ENCODE data around the gene FGF1. TPM values are rescaled to one million over a fixed set of nuclear protein-coding genes. Genes with fewer than 3 reads are reported as not detected.

Gene FGF1
- total and polyA plus RNA-seq, 2 of the 4 experiments (the other 2 are of a cell fraction): 7.6 to 7.7 TPM

DNA sequence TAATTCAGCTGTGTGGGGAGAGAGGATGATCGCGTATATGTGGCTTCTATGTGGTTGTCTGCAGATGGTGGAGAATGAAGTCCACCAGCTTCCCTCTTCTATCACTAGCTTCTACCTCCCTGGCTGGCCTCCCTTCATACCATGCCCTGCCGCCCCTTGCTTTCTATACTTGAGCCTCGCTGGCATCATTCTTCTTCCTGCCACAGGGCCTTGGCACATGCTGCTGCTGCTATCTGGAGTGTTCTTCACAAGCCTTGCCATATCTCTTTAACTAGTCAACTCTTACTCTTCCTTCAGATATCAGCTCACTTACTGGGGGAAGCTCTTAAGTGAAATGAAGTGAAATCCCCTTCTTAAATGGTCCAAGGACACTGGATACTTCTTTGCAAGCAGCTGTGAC lies 100.4 kb downstream of the FGF1 start:
- Histone ChIP-seq H3K14ac (replicated peaks; ENCODE audit: low read depth, low read length) (no peak overlapping the region), H3K4me1 (ENCODE audit: control insufficient read depth, insufficient read depth, low read length) (no peaks in the 10 kb centered on the region), H4K91ac (ENCODE audit: insufficient read depth, low read depth, low read length) (no peak overlapping the region), H3K4me3 (ENCODE audit: insufficient read depth, low read depth, low read length) (no peak overlapping the region), H3K56ac (ENCODE audit: extremely low read depth, insufficient read depth, low read length) (no peak overlapping the region), H2BK20ac (ENCODE audit: low read depth, low read length) (no peak overlapping the region), H3K27ac (ENCODE audit: insufficient read depth, low read length) (no peak overlapping the region), H3K36me3 (ENCODE audit: control insufficient read depth, insufficient read depth, low read length) (no peaks in the 10 kb centered on the region), H2BK15ac (ENCODE audit: low read depth, low read length) (no peak overlapping the region), H3K4ac (ENCODE audit: low read depth, low read length) (no peak overlapping the region), H2BK5ac (ENCODE audit: low read depth, low read length, poor library complexity, severe bottlenecking) (no peak overlapping the region), H3K23ac (ENCODE audit: low read depth, low read length) (no peak overlapping the region), H3K9me1 (ENCODE audit: insufficient read depth, low read length) (no peaks in the 10 kb centered on the region), H2BK120ac (ENCODE audit: low read depth, low read length) (no peak overlapping the region), H4K20me1 (ENCODE audit: insufficient read depth, low read length) (no peaks in the 10 kb centered on the region), H3K18ac (ENCODE audit: low read depth, low read length) (no peak overlapping the region), H4K8ac (ENCODE audit: low read depth in 2 of 2, low read length in 2 of 2) (no peak overlapping the region), H2AK9ac (replicated peaks; ENCODE audit: low read depth, low read length, poor library complexity) (no peak overlapping the region), H3K4me2 (ENCODE audit: low read depth, low read length) (no peak overlapping the region), H3K27me3 (ENCODE audit: control insufficient read depth, insufficient read depth, low read length) (no peaks in the 10 kb centered on the region), H2AFZ (replicated peaks; ENCODE audit: low read length, poor library complexity) (no peak overlapping the region), H3K9ac (ENCODE audit: low read depth, low read length) (no peak overlapping the region), H3K79me1 (ENCODE audit: low read depth in 1 of 2, low read length in 2 of 2) (no peaks in the 10 kb centered on the region), H3K9me3 (ENCODE audit: control insufficient read depth, insufficient read depth, low read length) (no peaks in the 10 kb centered on the region), H4K5ac (ENCODE audit: low read depth, low read length) (no peak overlapping the region), H2AK5ac (ENCODE audit: low read depth, low read length) (no peak overlapping the region)
- ATAC-seq (ENCODE audit: low read depth) (no peak), DNase-seq (no peak)
- in situ Hi-C loops (cut with MboI; ENCODE audit: low sequenced_read_pairs) (no loop called here), dilution Hi-C loops (cut with HindIII; ENCODE audit: low sequenced_read_pairs, unreplicated experiment) (no loop called here), intact Hi-C loops (cut with micrococcal nuclease) (no loop called here)
- TF ChIP-seq POLR2A (IDR thresholded peaks at IDR 0.05; ENCODE audit: low read depth, low read length) (no peak), RCOR1 (IDR thresholded peaks at IDR 0.05; ENCODE audit: insufficient replicate concordance, low read length) (no peak), NFE2L2 (IDR thresholded peaks at IDR 0.05; ENCODE audit: low read depth, low read length) (no peak), CEBPB (IDR thresholded peaks at IDR 0.05; ENCODE audit: low read depth, low read length) (no peak), USF2 (IDR thresholded peaks at IDR 0.05; ENCODE audit: low read depth, low read length) (no peak), SMC3 (IDR thresholded peaks at IDR 0.05; ENCODE audit: low read depth, low read length) (no peak), RFX5 (IDR thresholded peaks at IDR 0.05; ENCODE audit: low read depth, low read length) (no peak), MAZ (IDR thresholded peaks at IDR 0.05; ENCODE audit: borderline replicate concordance, low read depth, low read length) (no peak)
- ChIA-PET POLR2A (ENCODE audit: unreplicated experiment) (no interaction called here), CTCF (interaction anchor here (0.9 kb wide), 1 partner anchor 36 kb away, joined by 3 read pairs; no protein-coding TSS in a partner anchor)
- no CpG with 5 or more reads among the region's 4 CpGs for WGBS, 2 experiments (ENCODE audit: extremely low coverage in 2 of 2, insufficient read length in 1 of 2)
- no TSS peak for BruUV-seq (replicated peaks)
